A549 (cell line): ENCODE results near the gene NAT10.

Experiments used
- CBX8 ChIP-seq: fragments of 200-600 bp; sonication (generic); IDR thresholded peaks from 2 replicates; pipeline ENCODE4 v1.6.1; 2016
- CHD4 ChIP-seq: fragments of 200-600 bp; sonication (generic); IDR thresholded peaks from 2 replicates; pipeline ENCODE4 v1.6.1; 2016; ENCODE audit warnings: antibody characterized with exemption, mild to moderate bottlenecking, borderline replicate concordance
- CTCF ChIP-seq: fragments of >200 bp; sonication (Bioruptor Twin); formaldehyde crosslinking; IDR thresholded peaks from 3 replicates; pipeline ENCODE4 v1.5.1; 2016
- ESRRA ChIP-seq: fragments of 150-350 bp; IDR thresholded peaks from 2 replicates; pipeline ENCODE4 v1.6.1; 2014; ENCODE audit warnings: mild to moderate bottlenecking, low read length, borderline replicate concordance
- HDAC2 ChIP-seq: fragments of 200-600 bp; sonication (generic); IDR thresholded peaks from 2 replicates; pipeline ENCODE4 v1.6.1; 2016
- HMGXB4 ChIP-seq: fragments of 250-450 bp; sonication (Bioruptor Pico); IDR thresholded peaks from 2 replicates; pipeline ENCODE4 v1.5.0; 2021; ENCODE audit warnings: mild to moderate bottlenecking, moderate library complexity, borderline replicate concordance
- MYC ChIP-seq: IDR thresholded peaks from 2 replicates; pipeline ENCODE4 v1.6.1; 2012; ENCODE audit warnings: mild to moderate bottlenecking, inconsistent platforms, low read length, improper control_type of control experiment, borderline replicate concordance
- POLR2A ChIP-seq: IDR thresholded peaks from 2 replicates; pipeline ENCODE4 v1.6.1; 2012; ENCODE audit warnings: mild to moderate bottlenecking, low read length
- REST ChIP-seq: fragments of 200-600 bp; sonication (generic); IDR thresholded peaks from 2 replicates; pipeline ENCODE4 v1.6.1; 2016; ENCODE audit warnings: antibody characterized with exemption, mild to moderate bottlenecking, moderate library complexity
- RFX5 ChIP-seq: fragments of 450-650 bp; IDR thresholded peaks from 2 replicates; pipeline ENCODE4 v1.7.1; 2014; ENCODE audit warnings: antibody characterized with exemption, mild to moderate bottlenecking, moderate library complexity
- TFCP2L1 ChIP-seq: fragments of 250-450 bp; sonication (Bioruptor Pico); IDR thresholded peaks from 2 replicates; pipeline ENCODE4 v1.5.0; 2021; ENCODE audit warnings: mild to moderate bottlenecking
- USF2 ChIP-seq: fragments of 450-650 bp; IDR thresholded peaks from 2 replicates; pipeline ENCODE4 v1.6.1; 2014; ENCODE audit warnings: antibody characterized with exemption

GRCh38 chr11:34194576-34195335 is 89.3 kb downstream of the NAT10 start:
- TF ChIP-seq USF2 (no peak), CTCF (no peak), MYC (no peak), CHD4 (no peak), REST (no peak), TFCP2L1 (CRISPR knock-in tag) (no peak), CBX8 (no peak), ESRRA (no peak), POLR2A (no peak), HDAC2 (no peak), HMGXB4 (no peak), RFX5 (no peak)
